ENCODE measurements around the gene DYRK3.
A peak's percentile ranks its signal among the peaks of the same experiment; 100 is the strongest.

The DYRK3 gene

GRCh38 chr1:206662396-206663092 lies 27.2 kb downstream of the DYRK3 start:
- DNase-seq: no peak

GRCh38 chr1:206663362-206663761 lies 28.0 kb downstream of the DYRK3 start:
- no peak for DNase-seq

DNA sequence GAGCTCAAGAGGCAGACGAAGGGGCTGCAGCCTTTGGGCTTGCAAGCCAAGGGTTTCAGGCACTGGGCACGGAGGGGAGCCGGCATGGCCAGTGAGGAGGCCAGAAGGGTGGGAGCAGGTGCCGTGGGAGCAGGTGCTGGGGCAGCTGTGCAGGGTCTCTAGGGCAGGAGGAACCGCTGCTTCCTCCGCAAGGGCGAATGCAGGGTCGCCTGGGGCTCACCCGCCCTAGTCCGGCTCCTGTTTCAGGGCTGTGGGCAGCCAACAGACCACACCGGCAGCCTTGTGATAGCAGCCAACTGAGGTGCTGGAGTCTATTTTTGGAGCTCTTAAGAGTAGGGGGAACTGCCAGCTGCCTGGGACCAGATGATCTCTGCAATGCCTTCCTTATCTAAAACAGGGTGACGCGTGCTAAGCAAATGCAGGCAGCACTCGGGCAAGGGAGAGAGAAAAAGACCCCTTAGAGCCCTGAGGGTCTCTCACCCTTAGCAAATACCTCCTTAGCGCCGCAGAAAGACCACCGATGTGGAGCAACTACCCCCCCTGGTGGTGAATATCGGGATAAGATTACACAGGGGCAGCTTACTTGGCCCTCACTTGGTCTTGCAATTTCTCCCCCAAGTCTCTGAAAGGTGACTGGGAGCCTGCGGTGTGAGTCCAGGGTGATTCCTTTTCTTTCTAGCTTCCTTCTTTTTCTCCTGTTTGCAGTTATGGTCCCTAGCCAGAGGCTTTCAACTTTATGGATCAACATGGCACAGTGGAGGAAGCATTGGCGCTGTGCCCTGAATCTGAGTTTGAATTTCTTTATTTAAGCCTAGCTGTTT lies 28.7 kb downstream of the DYRK3 start:
- peak; percentile 81 for DNase-seq

DNA sequence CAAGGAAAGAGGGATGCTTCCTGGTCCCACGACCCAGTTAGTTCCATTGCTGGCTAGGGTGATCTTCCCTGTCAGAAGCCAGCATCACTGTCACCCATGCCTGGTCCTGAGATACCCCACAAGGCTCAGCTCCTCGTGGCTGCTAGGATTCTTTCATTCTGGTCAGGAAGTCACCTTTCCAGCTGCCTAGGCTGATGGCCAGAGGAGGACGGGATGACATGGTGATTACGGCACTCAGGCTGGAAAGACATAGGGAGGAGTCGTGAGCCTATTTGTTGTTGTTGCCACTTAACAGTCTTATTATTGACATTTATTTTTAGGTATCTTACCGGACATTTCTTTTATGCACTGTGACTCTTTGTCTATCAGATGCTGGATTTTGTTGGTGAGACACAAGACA lies 29.4 kb downstream of the DYRK3 start:
- DNase-seq: no peak

- DNase-seq: no peak
Measured at GRCh38 chr1:206666031-206666561, 30.8 kb downstream of the DYRK3 start.

DNA sequence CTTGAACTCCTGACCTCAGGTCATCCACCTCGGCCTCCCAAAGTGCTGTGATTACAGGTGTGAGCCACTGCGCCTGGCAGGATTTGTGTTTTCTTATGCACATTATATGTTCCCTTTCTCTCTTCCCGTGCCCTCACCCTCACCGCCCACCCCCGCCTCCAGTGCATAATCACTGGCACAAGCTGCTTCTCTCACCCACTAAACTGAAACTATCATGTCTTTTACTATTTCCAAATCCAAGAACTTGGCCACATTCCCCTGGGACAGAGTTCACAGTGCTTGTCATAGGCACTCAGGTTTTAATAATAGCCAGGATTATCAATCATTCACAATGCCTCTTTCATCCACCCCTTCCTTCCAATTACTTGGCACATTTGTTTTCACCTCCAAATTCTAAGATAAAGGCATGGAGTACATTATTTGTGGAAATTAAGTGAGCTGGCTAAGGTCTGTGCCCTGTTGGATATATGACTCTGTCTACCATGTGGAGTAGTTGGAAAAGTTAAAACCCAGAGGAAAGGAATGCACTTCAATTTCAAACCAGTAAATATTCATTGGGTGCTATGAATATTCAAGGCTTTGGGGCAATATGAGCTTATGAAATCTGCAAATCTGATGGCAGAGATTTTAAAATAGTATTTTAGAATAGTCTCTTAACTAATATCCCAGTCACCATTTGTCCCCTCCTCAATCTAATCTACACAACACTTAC lies 31.8 kb downstream of the DYRK3 start:
- DNase-seq: no peak

DNA sequence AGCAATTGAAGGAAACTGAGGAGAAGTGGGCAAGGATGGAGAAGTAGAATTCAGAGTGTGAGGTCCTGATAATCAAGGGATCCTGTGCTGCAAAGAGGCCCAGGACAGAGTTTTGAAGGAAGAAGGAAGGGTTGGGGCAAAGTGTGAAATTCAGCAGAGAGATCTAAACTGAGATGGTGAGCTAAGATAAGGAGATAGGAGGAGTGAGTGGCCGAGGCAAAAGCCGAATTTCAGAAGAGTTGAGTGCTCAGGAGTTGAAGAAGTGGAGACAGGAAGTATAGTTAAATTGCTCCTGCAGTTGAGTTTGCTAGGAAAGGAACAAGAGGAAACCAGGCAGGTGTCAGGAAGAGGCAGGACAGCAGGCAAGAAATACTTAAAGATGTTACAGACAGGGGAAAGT lies 33.0 kb downstream of the DYRK3 start:
- DNase-seq: no peak

GRCh38 chr1:206668874-206669410 lies 33.6 kb downstream of the DYRK3 start:
- DNase-seq: no peak

DNA sequence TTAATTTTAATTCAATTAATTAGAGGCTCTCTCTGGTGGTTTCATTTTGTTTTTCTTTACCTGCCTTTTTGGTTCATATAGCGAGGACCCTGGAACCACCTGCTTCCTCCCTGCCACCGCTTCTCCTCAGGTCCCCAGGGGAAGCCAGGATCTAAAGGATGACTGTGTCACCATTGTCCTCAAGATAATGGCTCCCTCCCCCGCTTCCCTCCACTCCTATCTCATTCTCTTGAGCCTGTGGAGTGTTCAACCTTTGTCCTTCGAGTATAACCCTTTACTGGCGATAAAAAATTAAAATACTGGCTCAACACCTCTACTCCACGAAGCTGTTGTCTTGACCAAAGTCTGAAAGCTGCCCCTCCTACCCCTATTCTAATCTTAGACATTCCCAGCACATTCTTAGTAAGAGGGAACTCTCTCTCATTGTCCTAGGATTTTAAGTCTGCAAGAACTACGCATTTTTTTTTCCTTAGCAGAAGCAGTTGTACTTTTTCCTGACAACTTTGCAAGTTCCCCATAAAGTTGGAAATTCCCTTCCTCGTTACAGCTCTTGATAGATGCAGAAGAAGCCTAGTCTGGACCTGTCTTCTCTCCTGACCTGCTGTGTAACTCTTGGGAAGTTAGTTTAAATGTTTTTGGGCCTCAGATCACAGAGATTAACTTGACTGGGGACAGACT lies 36.8 kb downstream of the DYRK3 start:
- DNase-seq: peak; percentile 86

- peak; percentile 23 for DNase-seq
Measured at GRCh38 chr1:206672844-206673758, 37.8 kb downstream of the DYRK3 start.

- no peak for DNase-seq
Measured at GRCh38 chr1:206674236-206674635, 38.9 kb downstream of the DYRK3 start.

DNA sequence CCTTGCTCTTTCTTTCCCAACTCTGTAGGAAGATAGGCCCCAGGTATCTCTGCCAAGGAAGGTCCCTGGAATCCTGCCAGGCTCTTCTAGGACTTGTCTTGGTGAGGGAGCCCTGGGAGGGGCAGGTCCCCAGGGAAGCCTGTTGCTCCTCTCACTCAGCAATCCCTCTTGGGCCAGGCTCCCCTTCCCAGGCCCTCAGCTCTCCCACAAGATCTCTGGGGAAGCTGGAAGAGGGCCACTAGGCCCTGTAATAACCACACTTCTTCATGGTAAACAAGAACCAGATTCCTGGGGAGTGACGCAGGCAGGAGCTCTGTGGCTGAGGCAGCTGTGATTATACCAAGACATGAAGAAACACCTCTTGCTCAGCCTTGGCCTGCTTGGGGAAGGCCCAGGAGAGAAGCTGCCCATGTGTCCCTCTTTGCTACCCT lies 39.4 kb downstream of the DYRK3 start:
- no peak for DNase-seq

DNA sequence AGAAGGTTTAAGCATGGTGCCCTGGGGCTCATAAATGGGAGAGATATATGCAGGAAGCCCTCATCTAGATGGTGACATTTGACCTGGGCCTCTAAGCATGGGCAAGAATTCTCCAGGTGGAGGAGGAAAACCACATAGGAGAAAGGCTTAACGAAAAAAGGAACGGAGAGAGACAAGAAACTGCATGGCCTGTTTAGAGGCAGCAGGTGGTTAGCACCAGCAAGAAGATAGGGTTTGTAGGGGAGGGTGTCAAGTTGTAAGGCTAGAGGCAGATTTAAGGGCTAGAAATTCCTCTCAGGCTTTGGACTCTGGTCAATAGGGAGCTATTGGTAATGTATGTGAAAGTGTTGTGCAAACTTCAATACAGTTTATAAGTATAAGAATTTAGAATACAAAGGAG lies 41.2 kb downstream of the DYRK3 start:
- no peak for DNase-seq

DNA sequence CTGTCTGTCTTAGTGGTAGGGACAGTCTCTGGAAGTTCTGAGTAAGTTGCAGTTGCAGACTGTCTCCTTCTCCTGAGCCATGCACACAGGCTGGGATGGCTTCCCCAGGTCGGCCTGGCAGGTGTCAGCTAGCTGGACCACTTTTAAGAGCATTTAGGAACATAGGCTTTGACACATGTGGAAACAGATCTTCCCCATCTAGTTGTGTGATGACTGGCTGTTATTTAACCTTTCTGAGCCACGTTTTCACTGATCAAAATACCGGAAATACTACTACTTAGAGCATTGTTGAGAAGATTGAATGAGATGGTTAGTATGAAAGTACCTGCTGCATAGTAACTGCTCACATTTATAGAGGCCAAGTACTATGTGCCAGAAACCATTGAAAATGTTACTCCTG lies 43.2 kb downstream of the DYRK3 start:
- no peak for DNase-seq

- no peak for DNase-seq
Measured at GRCh38 chr1:206679738-206680211, 44.4 kb downstream of the DYRK3 start.

GRCh38 chr1:206680279-206680678 lies 44.9 kb downstream of the DYRK3 start:
- no peak for DNase-seq

- no peak for DNase-seq
Measured at GRCh38 chr1:206681359-206681758, 46.0 kb downstream of the DYRK3 start.

- DNase-seq: no peak
Measured at GRCh38 chr1:206682111-206682510, 46.8 kb downstream of the DYRK3 start.

DNA sequence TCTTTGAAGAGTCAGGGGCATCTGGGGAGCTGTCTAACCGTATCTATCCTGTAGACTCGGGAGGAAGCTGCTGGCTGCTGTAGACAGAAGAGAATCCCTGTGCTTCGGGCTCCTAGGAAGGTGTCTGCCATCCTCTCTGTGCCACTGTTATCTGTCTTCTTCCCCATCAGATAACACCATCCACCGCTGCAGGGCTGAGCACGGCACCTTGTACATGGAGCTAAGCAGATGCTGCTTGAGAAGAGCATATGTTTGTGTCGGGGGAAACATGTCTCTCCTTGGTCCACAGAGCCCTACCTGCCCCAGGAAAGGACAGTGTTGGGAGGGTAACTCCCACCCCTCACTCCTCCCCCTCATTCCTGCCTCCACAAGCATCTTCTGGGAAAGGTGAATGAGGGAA lies 48.0 kb downstream of the DYRK3 start:
- DNase-seq: no peak

DNA sequence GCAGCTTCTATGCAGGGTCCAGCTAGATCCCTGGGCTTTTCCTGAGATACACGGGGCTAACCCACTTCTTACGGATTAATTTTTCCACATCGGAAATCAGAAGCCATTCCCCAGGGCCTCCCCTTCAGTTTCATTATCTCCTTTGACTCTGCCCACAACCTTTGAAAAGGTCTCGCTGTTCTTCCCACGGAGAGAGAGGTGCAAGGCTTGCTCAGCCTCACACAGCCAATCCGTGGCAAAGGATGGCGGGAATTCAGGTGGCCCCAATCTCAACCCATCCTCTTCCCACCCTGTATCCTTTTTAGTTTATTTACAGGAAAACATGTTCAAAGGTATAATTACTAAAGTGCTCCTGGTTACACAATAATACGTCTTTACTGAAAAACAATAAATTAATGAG lies 48.7 kb downstream of the DYRK3 start:
- no peak for DNase-seq
